Effector memory CD8-positive, alpha-beta T cell (primary cell): ENCODE data around the gene PLPP3.

Source experiments
- ATAC-seq: fragments of 150-1000 bp; cut with Tn5 transposase; replicated peaks from 2 replicates; pipeline ENCODE4 v1.10.0; 2021; ENCODE audit warnings: mild to moderate bottlenecking, moderate library complexity
- DNase-seq, 3 experiments: peaks; one replicate each; pipeline ENCODE4 v3.0.0; 2021
- H3K27ac Mint-ChIP-seq, 2 donors: one replicate each; pipeline ENCODE4 v1.8.0; 2022; ENCODE audit warnings: mild to moderate bottlenecking in 2 of 2, mixed read lengths in 2 of 2, moderate library complexity in 2 of 2
- H3K27me3 Mint-ChIP-seq, 2 donors: one replicate each; pipeline ENCODE4 v1.8.0; 2022; ENCODE audit warnings: mixed read lengths in 2 of 2
- H3K36me3 Mint-ChIP-seq: one replicate; pipeline ENCODE4 v1.8.0; 2022; ENCODE audit warnings: mild to moderate bottlenecking, moderate library complexity, mixed read lengths; ENCODE audit not compliant: insufficient read depth
- H3K4me1 Mint-ChIP-seq, 2 donors: one replicate each; pipeline ENCODE4 v1.8.0; 2022; ENCODE audit warnings: low read depth in 2 of 2, mixed read lengths in 2 of 2
- H3K4me3 Mint-ChIP-seq, 2 donors: one replicate each; pipeline ENCODE4 v1.8.0; 2022; ENCODE audit warnings: mild to moderate bottlenecking in 2 of 2, mixed read lengths in 2 of 2, moderate library complexity in 2 of 2
- H3K9me3 Mint-ChIP-seq, 2 donors: one replicate each; pipeline ENCODE4 v1.8.0; 2022; ENCODE audit warnings: mixed read lengths in 2 of 2

The PLPP3 gene

DNA sequence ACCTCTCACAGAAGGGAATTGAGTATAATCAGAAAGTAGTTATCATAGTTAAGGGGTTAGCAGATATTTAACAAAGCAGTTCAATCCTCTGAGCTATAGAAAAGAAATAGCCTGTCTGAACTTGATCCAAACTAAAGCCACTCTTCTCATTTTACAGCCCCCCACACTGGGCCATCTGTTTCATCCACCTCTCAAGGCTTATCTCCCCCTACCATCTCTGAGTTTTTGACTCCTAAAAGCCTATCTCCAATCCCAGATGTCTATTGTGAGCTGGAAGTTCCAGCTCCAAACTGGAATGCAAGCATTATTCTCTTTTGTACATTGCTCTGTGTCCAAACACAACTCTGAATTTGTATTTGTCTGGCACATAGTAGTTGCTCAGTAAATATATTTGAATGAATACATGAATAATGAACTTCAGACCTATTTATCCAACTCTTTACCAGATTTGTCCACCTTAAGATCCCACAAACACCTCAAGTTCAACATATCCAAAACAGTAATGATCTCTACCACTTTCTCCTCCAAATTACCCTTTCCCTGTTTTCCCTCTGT is 98.1 kb downstream of the PLPP3 start:
- peaks cover 5 to 8% of the 10 kb centered on the region in 2 donors for H3K9me3 Mint-ChIP-seq
- H3K27ac Mint-ChIP-seq = no peak overlapping the region
- no peaks in the 10 kb centered on the region for H3K36me3 Mint-ChIP-seq
- no peak overlapping the region for H3K4me3 Mint-ChIP-seq
- no peak for ATAC-seq
- H3K27me3 Mint-ChIP-seq = peaks cover 16 to 37% of the 10 kb centered on the region in 2 donors
- DNase-seq = no peak
- H3K4me1 Mint-ChIP-seq = no peaks in the 10 kb centered on the region

DNA sequence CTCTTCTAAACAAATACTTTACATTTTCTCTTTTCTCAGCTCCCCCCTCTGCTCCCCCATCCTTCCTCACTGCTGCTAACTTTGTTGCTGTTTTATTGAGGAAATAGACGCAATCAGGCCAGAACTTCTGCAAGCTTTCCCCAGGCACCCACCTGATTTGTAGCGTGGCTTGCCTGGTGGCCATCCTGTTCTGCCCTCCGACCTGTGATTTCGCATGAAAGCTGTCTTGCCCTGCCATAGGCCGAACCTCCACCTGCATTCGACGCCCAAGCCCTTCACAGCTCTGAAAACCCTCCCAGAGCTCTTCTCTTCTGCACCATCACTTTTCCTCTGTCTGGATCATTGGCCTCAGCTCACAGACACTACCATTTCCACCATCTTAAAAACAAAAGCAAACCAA is 100.6 kb downstream of the PLPP3 start:
- H3K9me3 Mint-ChIP-seq = peaks cover 5 to 8% of the 10 kb centered on the region in 2 donors
- H3K36me3 Mint-ChIP-seq = no peaks in the 10 kb centered on the region

GRCh38 chr1:56477164-56478111 is 101.9 kb downstream of the PLPP3 start:
- no peaks in the 10 kb centered on the region for H3K36me3 Mint-ChIP-seq
- no peaks in the 10 kb centered on the region for H3K4me1 Mint-ChIP-seq
- DNase-seq (no peak), ATAC-seq (no peak)
- peaks cover 3 to 8% of the 10 kb centered on the region in 2 donors for H3K9me3 Mint-ChIP-seq
- no peak overlapping the region for H3K4me3 Mint-ChIP-seq
- no peak overlapping the region for H3K27ac Mint-ChIP-seq
- H3K27me3 Mint-ChIP-seq = peaks cover 11 to 32% of the 10 kb centered on the region in 2 donors

More for the DNA sequence above, 100.6 kb downstream of the PLPP3 start:
- Mint-ChIP-seq H3K27me3 (peaks cover 16 to 38% of the 10 kb centered on the region in 2 donors), H3K27ac (no peak overlapping the region), H3K4me1 (no peaks in the 10 kb centered on the region), H3K4me3 (no peak overlapping the region)
- ATAC-seq = no peak
- DNase-seq = no peak

GRCh38 chr1:56473582-56474270 is 105.6 kb downstream of the PLPP3 start:
- Mint-ChIP-seq H3K36me3 (no peaks in the 10 kb centered on the region), H3K4me1 (no peaks in the 10 kb centered on the region), H3K9me3 (peaks cover 0 to 3% of the 10 kb centered on the region in 2 donors), H3K4me3 (no peak overlapping the region), H3K27me3 (peaks cover 5 to 24% of the 10 kb centered on the region in 2 donors), H3K27ac (no peak overlapping the region)
- DNase-seq (no peak), ATAC-seq (no peak)

- no peaks in the 10 kb centered on the region for H3K4me1 Mint-ChIP-seq
These were observed 106.5 kb downstream of the PLPP3 start for GRCh38 chr1:56472860-56473259.

DNA sequence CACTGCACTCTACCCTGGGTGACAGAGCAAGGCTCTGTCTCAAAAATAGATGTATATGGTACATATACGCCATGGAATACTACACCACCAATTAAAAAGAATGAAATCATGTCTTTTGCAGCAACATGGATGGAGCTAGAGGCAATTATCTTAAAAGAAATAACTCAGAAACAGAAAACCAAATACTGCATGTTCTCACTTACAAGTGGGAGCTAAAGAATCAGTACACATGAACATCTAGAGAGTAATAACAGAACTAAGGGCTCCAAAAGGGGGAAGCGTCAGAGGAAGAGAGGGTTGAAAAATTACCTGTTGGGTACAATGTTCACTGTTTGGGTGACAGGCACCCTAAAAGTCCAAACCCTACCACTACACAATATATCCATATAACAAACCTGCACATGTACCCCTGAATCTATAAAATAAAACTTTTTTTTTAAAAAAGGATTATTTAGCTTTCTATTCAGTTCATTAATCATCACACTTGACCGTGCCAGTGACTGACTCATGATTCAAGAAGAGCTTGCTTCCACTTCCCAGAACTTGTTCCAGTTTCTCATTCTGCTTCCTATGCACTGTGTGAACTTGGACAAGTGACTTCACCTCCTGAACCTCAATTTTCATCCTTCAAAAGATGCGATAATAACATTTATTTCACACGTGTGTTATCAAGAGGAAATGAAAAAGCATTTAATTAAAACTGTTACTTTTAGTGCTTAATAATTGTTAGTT is 109.6 kb downstream of the PLPP3 start:
- Mint-ChIP-seq H3K9me3 (peaks cover 0 to under 1% of the 10 kb centered on the region in 2 donors), H3K27me3 (no peaks in the 10 kb centered on the region), H3K36me3 (no peaks in the 10 kb centered on the region), H3K4me1 (no peaks in the 10 kb centered on the region), H3K4me3 (no peak overlapping the region), H3K27ac (no peak overlapping the region)
- ATAC-seq (no peak), DNase-seq (no peak)

More at GRCh38 chr1:56472860-56473259, 106.5 kb downstream of the PLPP3 start:
- DNase-seq = no peak
- peak; percentile 27 for ATAC-seq
- Mint-ChIP-seq H3K9me3 (no peaks in the 10 kb centered on the region), H3K36me3 (no peaks in the 10 kb centered on the region), H3K27ac (no peak overlapping the region), H3K4me3 (no peak overlapping the region), H3K27me3 (peaks cover 0 to 18% of the 10 kb centered on the region in 2 donors)

DNA sequence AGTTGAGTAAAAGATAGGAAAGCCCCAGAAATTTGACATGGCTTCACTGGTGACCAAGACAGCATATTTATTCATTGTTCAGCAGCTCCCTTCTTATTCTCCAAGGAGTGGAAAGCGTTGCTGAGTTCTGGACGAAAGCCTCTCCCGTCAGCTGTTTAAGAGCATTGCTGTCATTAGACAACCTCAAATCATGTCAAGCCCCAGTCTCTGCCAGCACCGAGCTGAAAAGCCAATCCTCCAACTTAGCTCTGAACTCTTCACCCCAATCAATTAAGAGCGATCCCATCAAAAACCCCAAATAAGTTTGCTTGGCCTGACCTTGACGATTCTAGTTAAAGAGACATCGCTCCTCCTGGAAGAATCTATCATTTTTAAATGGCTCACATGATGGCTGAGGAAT is 110.8 kb downstream of the PLPP3 start:
- peaks cover 0 to 1% of the 10 kb centered on the region in 2 donors for H3K9me3 Mint-ChIP-seq

GRCh38 chr1:56466538-56466937 is 112.8 kb downstream of the PLPP3 start:
- ATAC-seq (no peak), DNase-seq (no peak)
- H3K4me1 Mint-ChIP-seq = no peaks in the 10 kb centered on the region
- no peaks in the 10 kb centered on the region for H3K27me3 Mint-ChIP-seq
- no peak overlapping the region for H3K4me3 Mint-ChIP-seq
- peaks cover 1 to 9% of the 10 kb centered on the region in 2 donors for H3K9me3 Mint-ChIP-seq
- H3K36me3 Mint-ChIP-seq = no peaks in the 10 kb centered on the region
- no peak overlapping the region for H3K27ac Mint-ChIP-seq

More for the DNA sequence above, 110.8 kb downstream of the PLPP3 start:
- Mint-ChIP-seq H3K4me3 (no peak overlapping the region), H3K4me1 (no peaks in the 10 kb centered on the region), H3K27me3 (no peaks in the 10 kb centered on the region), H3K36me3 (no peaks in the 10 kb centered on the region), H3K27ac (no peak overlapping the region)
- DNase-seq (no peak), ATAC-seq (no peak)

DNA sequence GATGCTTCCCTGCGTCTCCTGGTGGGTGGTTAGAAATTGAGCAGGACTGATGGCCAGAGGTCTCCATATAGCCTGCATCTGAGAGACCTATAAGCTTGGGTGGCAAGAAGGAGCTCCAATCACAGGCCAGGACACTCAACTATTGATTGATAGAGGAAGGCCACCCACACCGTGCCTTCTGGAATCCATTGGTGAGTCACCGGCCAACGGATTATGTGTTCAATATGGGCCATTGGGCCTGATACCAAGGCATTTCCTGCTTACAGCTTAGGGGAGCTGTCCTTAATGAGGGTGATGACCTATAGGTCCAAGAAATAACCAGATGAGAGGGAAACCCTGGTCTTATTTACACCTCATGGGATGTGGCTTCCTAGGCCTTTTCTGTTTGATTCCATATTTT is 115.1 kb downstream of the PLPP3 start:
- H3K27ac Mint-ChIP-seq = no peak overlapping the region
- H3K36me3 Mint-ChIP-seq = no peaks in the 10 kb centered on the region
- H3K9me3 Mint-ChIP-seq = peaks cover 1 to 9% of the 10 kb centered on the region in 2 donors
- no peaks in the 10 kb centered on the region for H3K27me3 Mint-ChIP-seq
- no peak for DNase-seq
- no peak for ATAC-seq
- H3K4me1 Mint-ChIP-seq = no peaks in the 10 kb centered on the region
- no peak overlapping the region for H3K4me3 Mint-ChIP-seq

DNA sequence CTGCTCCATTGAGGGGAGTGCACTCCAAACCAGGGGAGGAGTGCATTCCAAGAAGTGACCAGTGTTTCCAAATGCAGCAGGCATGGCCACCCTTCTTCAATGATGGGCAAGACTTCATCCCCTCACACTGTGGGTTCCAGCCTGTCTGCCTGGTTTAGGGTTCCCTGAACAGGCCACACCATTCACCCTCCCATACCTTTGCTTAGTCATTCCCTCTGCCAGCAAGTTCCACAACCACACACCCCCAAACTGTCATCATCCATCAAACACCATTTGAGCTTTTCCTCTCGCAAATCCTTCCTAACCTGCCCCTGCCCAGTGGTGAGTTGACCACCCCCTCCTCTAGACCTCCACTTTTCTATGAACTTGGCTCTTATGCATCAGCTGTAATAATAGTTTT is 116.0 kb downstream of the PLPP3 start:
- Mint-ChIP-seq H3K36me3 (no peaks in the 10 kb centered on the region), H3K4me3 (no peak overlapping the region)
- no peak for ATAC-seq

GRCh38 chr1:56462209-56462608 is 117.2 kb downstream of the PLPP3 start:
- Mint-ChIP-seq H3K27ac (no peak overlapping the region), H3K27me3 (no peaks in the 10 kb centered on the region)
- DNase-seq = no peak

More for the DNA sequence above, 116.0 kb downstream of the PLPP3 start:
- Mint-ChIP-seq H3K4me1 (no peaks in the 10 kb centered on the region), H3K27ac (no peak overlapping the region), H3K9me3 (peaks cover 1 to 9% of the 10 kb centered on the region in 2 donors), H3K27me3 (no peaks in the 10 kb centered on the region)
- DNase-seq = no peak

DNA sequence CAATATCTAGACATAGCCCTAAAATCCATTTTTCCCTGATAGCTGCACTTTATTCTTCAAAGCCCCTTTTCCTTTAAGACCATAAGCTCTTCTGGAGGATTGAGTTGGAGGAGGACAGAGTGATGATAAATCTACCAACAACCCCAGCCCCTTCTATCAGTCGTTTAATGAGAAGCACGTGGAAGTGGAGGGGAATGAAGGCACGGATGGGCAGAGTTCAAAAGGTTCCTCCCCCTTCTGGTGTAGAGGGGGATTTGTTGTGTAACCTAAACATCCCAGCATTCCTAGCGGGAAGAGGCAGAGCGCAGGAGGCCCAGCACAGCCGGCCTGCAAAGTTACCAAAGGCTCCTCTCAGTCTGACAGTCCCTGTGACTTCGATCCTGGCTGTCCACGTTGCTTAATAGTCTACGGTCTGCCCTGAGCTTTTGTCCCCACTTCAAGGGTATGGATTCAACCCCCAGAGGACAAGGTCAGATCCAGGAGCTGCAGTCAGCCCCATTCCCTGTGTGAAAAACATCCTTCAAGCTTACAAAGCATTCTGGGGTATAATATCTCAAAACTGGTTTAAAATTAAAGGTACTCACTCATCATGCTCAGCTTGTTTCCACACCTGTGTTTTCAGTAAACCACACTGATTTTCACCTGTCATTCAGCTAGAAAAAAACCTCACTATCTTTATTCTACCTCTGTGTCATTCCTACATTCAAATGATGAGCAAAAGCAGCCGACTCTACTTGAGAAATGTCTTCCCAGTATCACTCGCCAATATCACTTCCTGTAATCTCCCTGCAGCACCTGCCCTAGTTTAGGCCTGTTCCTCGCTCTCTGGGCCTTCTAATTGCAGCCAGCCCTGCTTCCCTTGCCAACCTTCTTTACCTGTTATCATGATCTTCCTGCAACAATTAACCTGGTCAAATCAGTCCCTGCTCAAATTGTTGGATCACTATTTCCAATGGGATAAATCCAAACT is 117.9 kb downstream of the PLPP3 start:
- Mint-ChIP-seq H3K4me3 (no peak overlapping the region), H3K4me1 (no peaks in the 10 kb centered on the region), H3K27me3 (no peaks in the 10 kb centered on the region), H3K36me3 (no peaks in the 10 kb centered on the region), H3K9me3 (peaks cover 1 to 9% of the 10 kb centered on the region in 2 donors), H3K27ac (no peak overlapping the region)
- DNase-seq (no peak), ATAC-seq (no peak)

More at GRCh38 chr1:56462209-56462608, 117.2 kb downstream of the PLPP3 start:
- no peak for ATAC-seq
- H3K4me1 Mint-ChIP-seq = no peaks in the 10 kb centered on the region
- peaks cover 1 to 9% of the 10 kb centered on the region in 2 donors for H3K9me3 Mint-ChIP-seq
- no peaks in the 10 kb centered on the region for H3K36me3 Mint-ChIP-seq
- H3K4me3 Mint-ChIP-seq = no peak overlapping the region
